Panc1 (cell line): Measurements from ENCODE around the gene NT5DC1. TPM values are rescaled to one million over a fixed set of nuclear protein-coding genes. Genes with fewer than 3 reads are reported as not detected.

Experiments
- ATAC-seq: fragments of 200-7000 bp; cut with Tn5 transposase; 2 replicates; pipeline ENCODE4 v1.9.1; 2020; ENCODE audit warnings: mild to moderate bottlenecking, moderate library complexity
- BruUV-seq: library from RNA; stranded (reverse); fragments of 400-500 nt; replicated peaks from 2 replicates; lab custom pipeline; 2021; lab: Mats Ljungman, UMichigan
- CTCF ChIA-PET: fragments of 300-600 bp; sonication (Branson Sonifier 250); formaldehyde crosslinking; loops from one replicate; lab custom pipeline; 2022; ENCODE audit warnings: antibody characterized with exemption; lab: Charles Lee
- POLR2A ChIA-PET: fragments of 300-600 bp; sonication (Branson Sonifier 250); formaldehyde crosslinking; loops from one replicate; lab custom pipeline; 2022; ENCODE audit warnings: antibody characterized with exemption; lab: Charles Lee
- DNase-seq: peaks from one replicate; pipeline ENCODE4 v3.0.0-alpha.2; 2010; ENCODE audit warnings: low read depth, low spot score
- H3K27ac ChIP-seq: 2 replicates; pipeline ENCODE4 v1.5.1; 2011; ENCODE audit warnings: mild to moderate bottlenecking, low read length, inconsistent platforms
- H3K27me3 ChIP-seq: fragments of 200-500 bp; sonication (Bioruptor generic); 2 replicates; pipeline ENCODE4 v1.6.0; 2014; ENCODE audit warnings: low read length, inconsistent platforms; ENCODE audit not compliant: control insufficient read depth, insufficient read depth
- H3K36me3 ChIP-seq: fragments of 200-500 bp; sonication (Bioruptor generic); 2 replicates; pipeline ENCODE4 v1.5.1; 2014; ENCODE audit warnings: inconsistent platforms, mild to moderate bottlenecking, low read length, moderate library complexity; ENCODE audit not compliant: control insufficient read depth, insufficient read depth
- H3K4me1 ChIP-seq: 2 replicates; pipeline ENCODE4 v1.5.1; 2011; ENCODE audit warnings: inconsistent platforms, mild to moderate bottlenecking, low read length, moderate library complexity; ENCODE audit not compliant: control insufficient read depth, insufficient read depth
- H3K4me3 ChIP-seq, 2 experiments: 2 replicates each; pipeline ENCODE4 v1.5.1; 2011 to 2012; ENCODE audit warnings: low read depth in 2 of 2, low read length in 2 of 2, mild to moderate bottlenecking in 2 of 2, inconsistent platforms in 1 of 2, moderate library complexity in 1 of 2
- H3K9me3 ChIP-seq: fragments of 200-500 bp; sonication (Bioruptor generic); 2 replicates; pipeline ENCODE4 v1.5.1; 2014; ENCODE audit warnings: low read depth, mild to moderate bottlenecking, inconsistent platforms, low read length, moderate library complexity; ENCODE audit not compliant: control insufficient read depth, insufficient read depth
- POLR2AphosphoS5 ChIP-seq: IDR thresholded peaks from 2 replicates; pipeline ENCODE4 v1.6.1; 2012; ENCODE audit warnings: mild to moderate bottlenecking, low read depth, low read length, moderate library complexity
- SIN3A ChIP-seq: IDR thresholded peaks from 2 replicates; pipeline ENCODE4 v1.6.1; 2012; ENCODE audit warnings: low read depth, mild to moderate bottlenecking, low read length, moderate library complexity, borderline replicate concordance; ENCODE audit not compliant: insufficient read depth
- TCF7L2 ChIP-seq: IDR thresholded peaks from 2 replicates; pipeline ENCODE4 v1.6.1; 2011; ENCODE audit warnings: mild to moderate bottlenecking, low read depth, low read length, inconsistent platforms
- in situ Hi-C: cut with HindIII; loops from 2 replicates; pipeline ENCODE4 v1.10.0; 2016; ENCODE audit warnings: low sequenced_read_pairs, low pct_unique_long_range_greater_than_20kb
- intact Hi-C: fragments of 100-400 bp; cut with micrococcal nuclease; formaldehyde crosslinking; loops from one replicate; pipeline ENCODE4 v1.10.0; 2022; ENCODE audit not compliant: unreplicated experiment
- total RNA-seq: library from RNA; stranded (reverse); gene quantifications from one replicate; pipeline ENCODE4 v1.2.1, GENCODE V29; 2021; ENCODE audit not compliant: unreplicated experiment
- TF ChIP-seq, protein P1 (sequence below), 2 experiments: IDR thresholded peaks; 2 replicates each; pipeline ENCODE4 v1.6.1; 2011 to 2012; ENCODE audit warnings: low read depth in 2 of 2, control low read depth in 1 of 2, low read length in 1 of 2, mild to moderate bottlenecking in 1 of 2, moderate library complexity in 1 of 2; ENCODE audit not compliant: insufficient read depth in 1 of 2
- TF ChIP-seq, protein P2 (sequence below): fragments of 450-650 bp; IDR thresholded peaks from 2 replicates; pipeline ENCODE4 v1.5.1; 2017; ENCODE audit warnings: mild to moderate bottlenecking

Gene NT5DC1
- total RNA-seq, 1 experiment from 2014 or later = 79.1 TPM

DNA sequence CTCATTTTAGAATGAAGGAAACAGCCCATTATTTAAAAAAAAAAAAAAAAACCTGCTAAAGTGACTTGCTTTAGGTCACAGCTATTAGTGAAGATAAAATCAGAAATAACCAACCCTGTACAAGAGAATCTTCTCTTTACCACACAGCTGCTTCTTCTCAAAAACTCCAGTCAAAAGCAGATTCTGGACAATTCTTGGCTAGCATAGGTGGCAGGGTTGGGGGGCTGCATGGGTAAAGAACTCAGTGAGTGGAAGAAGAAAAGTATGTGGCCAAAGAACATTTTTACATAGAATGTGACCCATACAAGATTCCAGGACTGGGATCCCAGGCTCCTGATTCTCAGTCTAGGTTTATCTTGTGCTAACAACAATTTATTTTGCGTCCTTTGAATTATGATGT, 30.6 kb upstream of the NT5DC1 start:
- H3K36me3 ChIP-seq = no peaks in the 10 kb centered on the region
- ATAC-seq = no peak
- no peak for TF ChIP-seq SIN3A
- no peak for TF ChIP-seq TCF7L2
- TF ChIP-seq POLR2AphosphoS5 = no peak
- TF ChIP-seq, protein P1, sequence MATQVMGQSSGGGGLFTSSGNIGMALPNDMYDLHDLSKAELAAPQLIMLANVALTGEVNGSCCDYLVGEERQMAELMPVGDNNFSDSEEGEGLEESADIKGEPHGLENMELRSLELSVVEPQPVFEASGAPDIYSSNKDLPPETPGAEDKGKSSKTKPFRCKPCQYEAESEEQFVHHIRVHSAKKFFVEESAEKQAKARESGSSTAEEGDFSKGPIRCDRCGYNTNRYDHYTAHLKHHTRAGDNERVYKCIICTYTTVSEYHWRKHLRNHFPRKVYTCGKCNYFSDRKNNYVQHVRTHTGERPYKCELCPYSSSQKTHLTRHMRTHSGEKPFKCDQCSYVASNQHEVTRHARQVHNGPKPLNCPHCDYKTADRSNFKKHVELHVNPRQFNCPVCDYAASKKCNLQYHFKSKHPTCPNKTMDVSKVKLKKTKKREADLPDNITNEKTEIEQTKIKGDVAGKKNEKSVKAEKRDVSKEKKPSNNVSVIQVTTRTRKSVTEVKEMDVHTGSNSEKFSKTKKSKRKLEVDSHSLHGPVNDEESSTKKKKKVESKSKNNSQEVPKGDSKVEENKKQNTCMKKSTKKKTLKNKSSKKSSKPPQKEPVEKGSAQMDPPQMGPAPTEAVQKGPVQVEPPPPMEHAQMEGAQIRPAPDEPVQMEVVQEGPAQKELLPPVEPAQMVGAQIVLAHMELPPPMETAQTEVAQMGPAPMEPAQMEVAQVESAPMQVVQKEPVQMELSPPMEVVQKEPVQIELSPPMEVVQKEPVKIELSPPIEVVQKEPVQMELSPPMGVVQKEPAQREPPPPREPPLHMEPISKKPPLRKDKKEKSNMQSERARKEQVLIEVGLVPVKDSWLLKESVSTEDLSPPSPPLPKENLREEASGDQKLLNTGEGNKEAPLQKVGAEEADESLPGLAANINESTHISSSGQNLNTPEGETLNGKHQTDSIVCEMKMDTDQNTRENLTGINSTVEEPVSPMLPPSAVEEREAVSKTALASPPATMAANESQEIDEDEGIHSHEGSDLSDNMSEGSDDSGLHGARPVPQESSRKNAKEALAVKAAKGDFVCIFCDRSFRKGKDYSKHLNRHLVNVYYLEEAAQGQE (IDR thresholded peaks at IDR 0.05; ENCODE audit: insufficient read depth in 1 of 2, low read depth in 2 of 2, low read length in 1 of 2) = no peak
- TF ChIP-seq, protein P2, sequence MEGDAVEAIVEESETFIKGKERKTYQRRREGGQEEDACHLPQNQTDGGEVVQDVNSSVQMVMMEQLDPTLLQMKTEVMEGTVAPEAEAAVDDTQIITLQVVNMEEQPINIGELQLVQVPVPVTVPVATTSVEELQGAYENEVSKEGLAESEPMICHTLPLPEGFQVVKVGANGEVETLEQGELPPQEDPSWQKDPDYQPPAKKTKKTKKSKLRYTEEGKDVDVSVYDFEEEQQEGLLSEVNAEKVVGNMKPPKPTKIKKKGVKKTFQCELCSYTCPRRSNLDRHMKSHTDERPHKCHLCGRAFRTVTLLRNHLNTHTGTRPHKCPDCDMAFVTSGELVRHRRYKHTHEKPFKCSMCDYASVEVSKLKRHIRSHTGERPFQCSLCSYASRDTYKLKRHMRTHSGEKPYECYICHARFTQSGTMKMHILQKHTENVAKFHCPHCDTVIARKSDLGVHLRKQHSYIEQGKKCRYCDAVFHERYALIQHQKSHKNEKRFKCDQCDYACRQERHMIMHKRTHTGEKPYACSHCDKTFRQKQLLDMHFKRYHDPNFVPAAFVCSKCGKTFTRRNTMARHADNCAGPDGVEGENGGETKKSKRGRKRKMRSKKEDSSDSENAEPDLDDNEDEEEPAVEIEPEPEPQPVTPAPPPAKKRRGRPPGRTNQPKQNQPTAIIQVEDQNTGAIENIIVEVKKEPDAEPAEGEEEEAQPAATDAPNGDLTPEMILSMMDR = no peak
- DNase-seq = no peak
- intact Hi-C loops (no loop called here), in situ Hi-C loops (no loop called here)
- H3K9me3 ChIP-seq = no peaks in the 10 kb centered on the region
- H3K4me1 ChIP-seq = peaks cover 8% of the 10 kb centered on the region; the same call in 1 of the 2 replicates
- ChIA-PET POLR2A (no interaction called here), CTCF (no interaction called here)
- no peaks in the 10 kb centered on the region; the same call in 1 of the 2 replicates for H3K27me3 ChIP-seq
- BruUV-seq = no TSS peak
- no peak overlapping the region for H3K27ac ChIP-seq
- no peak overlapping the region for H3K4me3 ChIP-seq

DNA sequence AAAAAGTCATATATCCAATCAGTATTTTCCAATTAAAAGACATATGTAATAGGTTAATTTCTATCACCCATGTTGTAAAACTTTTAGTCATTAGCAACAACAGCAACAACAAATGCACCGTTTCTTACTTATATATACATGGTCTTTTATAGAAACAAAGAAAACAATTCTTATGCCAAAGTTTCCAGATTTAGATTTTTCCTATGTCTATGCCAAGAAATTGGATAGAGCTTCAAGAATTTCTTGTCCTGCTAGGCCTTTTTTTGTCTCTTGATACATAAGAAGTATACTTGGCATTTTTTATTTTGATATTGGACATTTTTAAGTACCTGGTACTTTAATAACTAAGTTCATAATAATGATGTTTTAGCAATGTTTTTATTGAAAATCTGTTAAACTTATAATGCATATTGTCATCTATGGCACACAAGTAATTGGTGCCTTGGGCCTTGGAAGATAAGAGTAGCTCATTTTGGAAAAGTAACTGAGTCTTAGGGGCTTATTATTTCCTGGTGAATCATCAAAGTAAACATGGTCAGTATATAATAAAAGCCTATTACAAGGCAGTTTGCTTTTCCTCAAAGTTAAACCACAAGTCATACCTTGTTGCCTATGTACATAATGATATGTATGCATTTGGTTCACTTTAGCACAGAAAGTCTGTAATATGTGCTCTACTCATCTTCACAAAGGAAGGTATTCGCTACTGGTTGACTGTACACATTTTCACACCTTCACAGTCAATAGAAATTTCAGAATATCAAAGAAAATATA, 29.9 kb upstream of the NT5DC1 start:
- TF ChIP-seq, protein P1 (IDR thresholded peaks at IDR 0.05; ENCODE audit: insufficient read depth in 1 of 2, low read depth in 2 of 2, low read length in 1 of 2) = no peak
- TF ChIP-seq, protein P2 = no peak
- TF ChIP-seq POLR2AphosphoS5 = no peak
- no peak for TF ChIP-seq SIN3A
- TF ChIP-seq TCF7L2 = no peak
- H3K27ac ChIP-seq = no peak overlapping the region
- intact Hi-C loops (no loop called here), in situ Hi-C loops (no loop called here)
- DNase-seq (no peak), ATAC-seq (peak; percentile 68)
- no TSS peak for BruUV-seq
- no peak overlapping the region for H3K4me3 ChIP-seq
- no peaks in the 10 kb centered on the region for H3K36me3 ChIP-seq
- H3K4me1 ChIP-seq = peaks cover 8% of the 10 kb centered on the region; the same call in 1 of the 2 replicates
- POLR2A ChIA-PET = no interaction called here
- H3K9me3 ChIP-seq = no peaks in the 10 kb centered on the region
- CTCF ChIA-PET = no interaction called here
- no peaks in the 10 kb centered on the region; the same call in 1 of the 2 replicates for H3K27me3 ChIP-seq
